NCI-H510A treated with DMSO at 0.1 percent for 48 hours (cell line): Measurements from ENCODE around the gene MSX1.

Experiments used
- DNase-seq: peaks from one replicate; lab custom pipeline; 2025; lab: John Stamatoyannopoulos, UW

MSX1 gene

DNA sequence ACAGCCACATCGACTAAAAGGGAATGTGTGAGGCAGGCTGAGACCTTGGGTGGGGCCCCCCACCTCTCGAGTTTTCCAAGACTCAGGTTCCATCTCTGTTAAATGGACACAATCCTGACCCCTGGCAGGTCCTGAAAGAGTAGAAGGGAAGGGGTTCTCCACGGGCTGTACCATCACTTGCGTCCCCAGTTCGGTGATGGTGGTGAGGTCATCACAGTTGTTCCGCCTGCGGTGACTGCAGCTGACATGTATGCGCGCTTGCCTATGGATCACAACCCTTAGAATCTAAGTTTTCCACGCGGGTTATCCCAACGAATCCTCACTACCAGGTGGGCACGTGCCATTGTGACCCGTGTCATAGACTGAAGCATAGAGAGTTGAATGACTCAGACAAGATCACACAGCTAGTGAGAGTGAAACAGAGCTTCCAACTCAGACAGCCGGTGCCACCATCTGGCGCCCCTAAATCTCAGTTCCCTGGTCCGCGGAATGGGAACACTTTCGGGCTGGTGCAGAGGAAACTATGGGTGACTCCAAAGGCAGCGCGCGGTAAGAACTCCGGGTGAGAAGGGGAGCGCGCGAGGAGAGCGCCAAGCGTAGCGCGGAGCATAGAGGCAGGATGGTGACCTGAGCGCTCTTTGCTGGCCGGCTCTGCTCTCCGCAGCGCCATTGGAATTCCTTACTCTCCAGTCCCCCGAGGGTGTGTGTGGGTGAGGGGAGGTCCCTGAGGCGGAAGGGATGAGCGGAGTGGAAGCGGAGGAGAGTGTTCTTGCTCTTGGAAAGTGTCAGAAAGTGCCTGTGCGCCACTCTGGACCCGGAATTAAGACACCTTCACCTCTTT is 10.5 kb downstream of the MSX1 start:
- DNase-seq: no peak

DNA sequence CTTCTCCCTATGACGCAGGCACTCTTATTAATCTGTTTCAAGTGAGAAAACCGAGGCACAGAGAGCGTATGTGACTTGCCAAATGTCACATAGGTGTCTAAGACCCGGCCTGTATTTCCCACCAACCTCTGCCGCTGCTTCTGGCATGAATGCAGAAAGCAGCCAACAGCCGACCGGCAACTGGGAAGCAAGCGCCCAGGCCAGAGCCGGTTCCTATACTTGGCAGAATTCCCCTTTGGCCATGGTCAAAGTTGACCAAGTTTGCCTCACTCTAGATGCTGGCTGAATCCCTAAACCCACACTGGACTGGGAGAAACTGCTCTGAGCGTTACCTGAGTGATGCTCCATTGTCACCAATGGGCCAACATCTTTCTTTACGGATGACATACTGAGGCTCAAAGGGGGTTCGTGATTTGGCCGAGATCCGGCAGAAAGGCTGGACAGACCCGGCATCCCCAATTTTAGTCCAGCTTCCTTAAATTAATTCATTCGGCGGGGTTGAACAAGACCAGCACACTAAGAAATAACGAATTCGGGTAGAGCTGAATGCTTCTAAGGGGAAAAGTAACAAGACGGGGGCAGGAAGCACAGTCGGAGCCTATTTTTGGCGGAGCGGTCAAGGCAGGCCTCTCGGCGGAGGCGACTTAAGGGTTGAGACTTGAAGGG is 11.2 kb downstream of the MSX1 start:
- DNase-seq: no peak

DNA sequence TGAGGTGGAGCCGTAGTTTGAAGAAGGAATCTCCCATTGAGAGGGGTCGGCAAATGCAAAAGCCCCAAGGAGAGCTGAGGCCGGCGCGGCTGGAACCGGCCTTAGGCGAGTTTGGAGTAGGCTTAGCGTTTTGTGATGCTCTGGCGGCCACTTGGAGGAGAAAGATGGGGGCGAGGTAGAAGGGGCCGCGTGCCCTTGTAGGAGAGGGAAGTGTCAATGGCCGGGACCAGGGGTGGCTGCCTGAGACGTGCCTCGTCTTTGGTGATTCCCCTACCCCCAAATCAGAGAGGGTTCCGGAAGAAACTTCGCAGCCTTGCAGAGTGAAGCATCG is 11.7 kb downstream of the MSX1 start:
- no peak for DNase-seq

DNA sequence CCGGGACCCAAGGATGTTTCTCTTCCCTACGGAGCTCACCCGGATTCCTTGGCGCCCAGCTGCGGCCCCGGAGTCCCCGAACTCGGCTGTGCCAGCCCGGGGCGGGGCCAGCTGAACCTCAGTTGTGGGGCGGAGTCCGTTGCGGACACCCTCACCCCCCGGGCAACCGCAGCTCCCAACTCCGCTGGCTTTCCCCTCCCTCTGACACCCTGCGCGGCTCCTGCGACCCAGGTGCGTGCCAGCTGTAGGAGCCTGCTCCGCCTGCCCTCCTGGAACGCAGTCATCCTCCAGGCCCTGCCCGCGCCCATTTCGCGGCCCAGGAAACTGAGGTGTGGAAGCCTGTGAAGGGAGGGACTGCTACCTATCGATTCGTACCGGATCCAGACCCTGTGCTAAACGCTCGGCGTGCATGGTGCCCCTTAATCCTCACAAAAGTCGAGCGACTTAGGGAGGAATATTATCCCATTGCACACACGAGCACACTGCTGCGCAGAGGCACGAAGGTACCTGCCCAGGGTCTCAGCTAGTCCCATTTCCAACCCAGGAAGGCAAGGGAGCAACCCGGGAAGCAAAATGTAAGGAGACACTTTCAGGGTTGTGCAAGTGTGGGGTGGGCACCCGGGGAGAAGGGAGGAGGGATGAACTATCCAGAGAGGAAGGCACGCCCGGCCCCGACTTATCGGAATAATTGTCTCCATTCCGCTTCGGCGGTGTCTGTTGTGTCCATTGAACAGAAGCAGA is 12.3 kb downstream of the MSX1 start:
- DNase-seq: no peak

DNA sequence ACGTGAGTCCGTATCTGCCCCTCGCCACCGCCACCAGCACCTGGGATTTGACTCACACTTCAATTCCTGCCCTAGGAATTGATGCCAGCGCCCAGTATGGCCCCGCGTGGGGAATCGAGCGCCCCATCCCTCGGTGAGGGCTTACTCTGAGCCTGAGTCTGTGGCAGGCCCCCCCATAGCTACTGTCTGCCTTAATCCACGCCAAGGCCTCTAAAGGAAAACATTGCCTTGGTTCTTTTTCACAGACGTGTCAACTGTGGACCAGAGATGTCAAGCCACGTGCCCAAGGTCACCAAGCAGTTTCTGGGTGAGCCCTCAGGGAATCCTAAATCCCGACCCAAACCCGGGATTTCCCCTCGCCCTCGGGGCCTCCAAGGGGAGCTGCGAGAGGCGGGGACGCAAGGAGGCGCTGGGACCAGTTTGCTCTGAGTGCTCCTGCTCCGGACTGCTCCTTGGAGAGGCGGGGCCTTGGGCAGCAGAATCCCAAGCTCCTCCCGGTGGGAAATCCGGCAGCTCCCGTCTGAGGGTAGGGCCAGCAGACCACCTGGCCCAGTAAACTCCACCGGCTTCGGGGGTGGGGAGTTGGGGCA is 12.9 kb downstream of the MSX1 start:
- DNase-seq: no peak

DNA sequence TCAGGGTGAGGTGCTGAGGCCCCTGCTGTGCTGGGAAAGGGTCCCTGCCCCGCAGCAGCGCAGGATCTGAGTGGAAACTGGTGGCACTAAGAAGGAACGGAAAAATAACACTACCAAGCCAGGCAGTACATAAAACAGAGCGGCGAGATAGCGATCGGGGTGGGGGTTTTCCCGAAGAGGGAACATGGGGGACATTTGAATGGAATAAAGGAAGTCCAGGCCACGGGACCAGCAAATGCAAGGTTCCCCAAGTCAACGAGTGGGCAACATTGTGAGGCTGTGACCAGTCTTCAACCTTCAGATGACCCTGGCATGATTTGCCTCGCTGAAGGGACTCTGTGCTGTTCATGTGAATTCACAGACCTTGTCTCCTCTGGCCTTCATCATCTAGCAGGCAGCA is 13.7 kb downstream of the MSX1 start:
- no peak for DNase-seq

DNA sequence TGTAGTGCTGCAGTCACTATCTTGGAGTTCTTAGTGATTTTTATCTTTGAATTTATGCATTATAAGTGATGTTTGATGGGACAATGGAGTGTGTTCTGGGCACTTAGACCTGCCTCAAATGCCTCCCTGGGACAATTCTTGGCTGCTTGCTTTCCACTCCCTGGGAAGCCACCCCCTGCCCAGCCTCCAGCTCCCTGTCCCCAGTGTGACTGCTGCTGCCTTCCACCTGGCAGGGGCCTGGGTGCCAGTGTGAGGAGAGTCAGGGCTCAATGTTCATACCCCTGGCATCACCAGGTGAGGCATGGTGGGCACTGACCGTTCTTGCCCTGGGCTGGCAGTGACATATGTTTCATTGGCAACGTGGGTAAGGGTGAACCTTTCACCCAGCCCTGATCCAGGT is 14.8 kb downstream of the MSX1 start:
- no peak for DNase-seq

DNA sequence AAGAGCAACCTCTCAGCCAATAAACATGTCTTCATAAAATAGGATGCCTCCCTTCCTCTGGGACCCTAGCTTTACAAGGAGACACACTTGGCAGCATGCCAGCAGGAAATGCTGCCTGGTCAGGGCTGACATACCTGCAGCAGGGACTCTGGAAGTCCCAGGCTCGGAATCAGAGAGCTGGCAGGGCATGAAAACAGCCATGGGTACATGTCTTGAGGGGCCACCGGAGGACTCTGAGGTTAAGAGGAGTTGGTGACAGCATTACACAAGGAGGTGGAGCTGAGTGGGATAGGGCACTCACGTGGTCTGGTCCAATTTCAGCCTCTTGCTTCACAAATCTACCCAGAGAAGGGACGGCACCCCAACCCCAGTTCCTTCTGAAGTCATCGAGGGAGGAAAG is 15.7 kb downstream of the MSX1 start:
- no peak for DNase-seq

DNA sequence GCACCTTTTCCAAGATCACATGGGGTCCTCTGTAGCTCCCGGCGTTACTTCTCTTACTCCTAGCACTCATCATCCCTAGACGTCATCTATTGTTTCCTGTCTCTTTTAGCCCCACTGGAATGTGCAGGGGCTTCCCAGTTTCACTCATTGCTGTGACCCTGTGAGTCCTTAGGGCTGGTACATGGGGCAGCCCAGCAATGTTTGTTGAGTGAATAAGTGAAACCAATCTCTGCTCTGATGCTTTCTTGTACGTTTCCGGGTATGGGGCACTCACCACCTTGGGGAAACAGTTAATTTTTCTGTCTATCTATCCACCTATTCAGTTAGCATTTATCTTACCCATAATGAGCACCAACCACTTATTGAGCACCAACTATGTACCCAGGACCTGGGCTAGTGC is 16.1 kb downstream of the MSX1 start:
- DNase-seq: no peak

DNA sequence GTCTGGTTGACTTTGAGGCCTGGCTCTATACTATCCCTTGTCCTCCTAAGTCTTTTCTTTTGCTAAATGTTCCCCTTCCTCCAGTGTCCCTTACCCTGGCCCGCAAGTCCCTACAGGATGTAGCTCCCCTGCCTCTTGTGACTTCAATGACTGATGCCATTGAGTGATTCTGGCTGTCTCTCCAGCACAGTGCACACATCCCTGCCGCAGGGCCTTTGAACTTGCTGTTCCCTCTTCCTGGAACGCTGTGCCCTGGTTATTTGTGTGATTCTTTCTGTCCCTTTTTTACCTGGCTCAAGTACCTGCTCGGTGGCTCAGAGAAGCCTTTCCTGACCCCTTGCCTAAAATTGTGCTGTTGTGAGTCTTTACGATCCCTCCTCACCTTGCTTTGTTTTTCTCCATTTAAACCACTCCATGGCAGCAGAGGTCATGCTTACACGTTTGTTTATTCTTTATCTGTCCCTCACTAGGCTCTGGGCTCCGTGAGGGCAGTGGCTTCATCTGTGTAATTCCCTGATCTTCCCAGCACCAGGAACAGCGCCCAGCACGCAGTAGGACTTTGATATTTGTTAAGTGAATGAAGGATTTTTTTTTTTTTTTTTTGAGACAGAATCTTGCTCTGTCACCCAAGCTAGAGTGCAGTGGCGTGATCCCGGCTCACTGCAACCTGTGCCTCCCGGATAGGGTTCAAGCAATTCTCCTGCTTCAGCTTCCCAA is 17.6 kb downstream of the MSX1 start:
- no peak for DNase-seq

DNA sequence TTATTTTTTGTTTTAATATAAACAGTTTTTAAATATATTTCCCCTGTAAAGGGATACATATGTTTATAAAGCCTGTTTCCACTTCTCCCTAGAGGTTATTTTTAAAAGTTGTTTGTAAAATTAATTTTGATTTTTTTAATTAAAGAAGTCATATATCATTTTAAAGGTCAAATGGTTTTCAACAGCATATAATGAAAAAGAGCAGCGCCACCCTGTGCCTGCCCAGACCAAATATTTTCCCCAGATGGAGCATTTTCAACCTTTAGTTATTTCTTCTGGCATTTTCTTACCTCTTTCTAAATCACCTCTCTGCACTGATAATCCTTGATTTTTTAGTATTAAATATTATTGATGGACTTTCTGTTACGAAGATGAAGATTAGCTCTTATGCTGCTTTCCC is 21.0 kb downstream of the MSX1 start:
- no peak for DNase-seq

DNA sequence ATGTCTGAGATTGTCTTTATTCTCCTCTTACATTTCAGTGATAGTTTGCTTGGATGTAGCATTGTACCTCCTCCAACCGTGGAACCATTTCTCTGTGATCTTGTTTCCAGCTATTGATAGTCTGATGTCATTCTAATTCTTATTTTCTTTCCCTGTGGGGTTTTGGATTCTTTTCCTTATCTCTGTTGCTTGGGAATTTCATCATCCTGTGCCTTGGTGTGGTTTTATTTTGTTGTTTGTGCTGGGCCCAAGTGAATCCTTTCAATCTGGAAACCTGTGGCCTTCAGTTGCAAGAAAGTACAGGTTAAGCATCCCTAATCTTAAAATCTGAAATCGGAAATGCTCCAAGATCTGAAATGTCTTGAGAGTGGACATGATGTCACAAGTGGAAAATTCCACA is 22.0 kb downstream of the MSX1 start:
- no peak for DNase-seq

DNA sequence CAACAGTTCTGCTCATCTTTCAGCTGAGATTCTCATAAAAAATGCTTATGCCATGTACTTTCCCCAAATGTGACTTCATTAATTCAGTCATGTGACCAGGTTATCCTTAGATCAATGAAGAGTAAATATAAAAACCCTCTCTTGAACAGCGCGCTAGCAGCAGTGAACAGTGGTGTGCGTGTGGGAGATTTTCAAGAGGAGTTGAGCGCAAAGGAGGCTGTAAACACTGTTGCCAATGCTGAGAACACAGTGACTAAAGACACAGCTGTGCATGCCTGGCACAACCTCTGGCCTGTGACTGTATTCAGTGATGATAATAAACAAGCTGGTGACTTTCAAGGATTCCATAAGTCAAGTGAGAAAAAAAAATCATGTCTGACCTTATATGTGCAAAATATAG is 25.1 kb downstream of the MSX1 start:
- no peak for DNase-seq

DNA sequence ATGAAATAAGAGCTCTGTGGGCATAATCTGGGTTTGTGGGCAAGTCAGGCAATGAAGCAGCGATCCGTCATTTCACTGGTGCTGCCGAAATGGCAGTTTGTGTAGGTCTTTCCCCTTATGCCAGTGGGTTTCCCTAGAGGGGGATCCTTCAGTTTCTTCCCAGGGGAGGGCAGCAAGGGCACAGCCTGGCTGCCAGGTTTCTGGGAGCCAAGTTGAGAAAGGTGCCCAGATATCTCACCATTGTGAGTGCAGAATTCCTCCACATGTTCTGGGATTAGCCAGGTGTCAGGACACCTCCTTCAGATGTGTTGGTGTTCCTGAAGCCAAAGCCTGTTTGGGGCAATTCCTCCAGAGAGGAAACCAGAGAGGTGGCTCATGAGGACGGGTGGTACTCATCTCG is 28.0 kb downstream of the MSX1 start:
- DNase-seq: no peak

DNA sequence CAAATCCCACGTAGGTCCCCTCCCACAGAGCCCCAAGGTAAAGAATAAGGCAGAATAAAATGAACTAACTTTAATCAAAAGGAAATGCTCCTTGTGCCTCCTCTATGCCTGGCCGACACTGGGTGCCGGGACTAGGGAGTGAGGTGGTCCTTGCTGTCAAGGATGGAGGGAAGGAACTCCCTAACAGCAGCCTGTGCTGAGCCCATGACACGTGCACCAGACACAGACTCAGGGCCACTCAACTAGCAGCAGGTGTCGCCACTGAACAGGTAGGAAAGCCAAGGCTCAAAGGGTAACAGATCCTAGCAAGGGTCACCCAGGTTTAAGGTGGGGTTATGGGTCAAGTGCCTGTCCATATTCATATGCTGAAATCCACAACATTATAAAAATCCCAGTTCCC is 29.2 kb downstream of the MSX1 start:
- no peak for DNase-seq

DNA sequence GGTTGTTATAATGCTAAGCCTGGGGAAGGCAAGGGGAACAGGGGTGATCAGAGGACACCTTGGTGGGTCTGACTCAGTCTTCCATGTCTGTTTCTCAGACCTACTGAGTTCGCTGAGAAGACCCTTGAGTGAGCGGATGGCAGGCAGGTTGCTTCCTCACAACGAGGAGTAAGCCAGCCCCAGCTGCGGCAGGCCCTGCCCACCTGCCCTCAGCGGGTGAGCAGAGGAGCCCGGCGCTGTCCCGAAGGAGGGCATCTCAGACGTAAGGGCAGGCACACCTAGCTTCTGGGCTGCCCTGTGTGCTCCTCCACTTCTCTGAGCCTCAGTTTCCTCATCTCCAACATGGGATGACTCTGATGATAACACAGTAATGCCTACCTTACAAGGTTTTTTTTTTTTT is 30.3 kb downstream of the MSX1 start:
- no peak for DNase-seq

DNA sequence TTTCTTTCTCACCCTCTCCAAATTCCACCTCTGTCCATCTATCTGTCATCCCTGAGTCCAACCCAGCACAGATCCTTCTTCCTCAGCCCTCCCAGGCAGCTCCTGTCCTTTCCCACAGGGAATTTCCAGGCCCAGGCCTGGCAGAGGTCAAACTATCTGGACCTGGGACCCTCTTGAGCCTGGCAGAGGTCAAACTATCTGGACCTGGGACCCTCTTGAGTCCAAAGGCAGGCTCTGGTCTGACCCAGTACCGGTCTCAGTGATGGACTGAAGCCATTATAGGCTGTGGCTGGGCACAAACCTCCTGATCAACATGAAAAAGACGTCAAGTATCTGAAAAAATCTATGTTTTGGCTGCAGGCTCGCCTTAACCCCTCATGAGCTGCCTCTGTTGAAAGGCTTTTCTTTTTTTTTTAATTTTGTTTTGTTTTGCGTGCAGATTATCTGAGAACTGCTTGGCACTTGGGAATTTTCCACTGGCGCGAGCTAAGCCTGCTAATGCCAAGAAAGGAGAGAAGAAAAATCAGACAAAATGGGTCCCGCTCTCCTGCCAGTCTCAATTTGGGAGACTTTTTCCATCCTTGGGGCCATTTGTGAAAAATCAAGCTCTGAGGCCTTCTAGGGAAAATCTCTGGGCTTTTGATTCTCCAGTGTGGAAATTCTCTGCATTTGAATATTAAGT is 31.2 kb downstream of the MSX1 start:
- DNase-seq: no peak

DNA sequence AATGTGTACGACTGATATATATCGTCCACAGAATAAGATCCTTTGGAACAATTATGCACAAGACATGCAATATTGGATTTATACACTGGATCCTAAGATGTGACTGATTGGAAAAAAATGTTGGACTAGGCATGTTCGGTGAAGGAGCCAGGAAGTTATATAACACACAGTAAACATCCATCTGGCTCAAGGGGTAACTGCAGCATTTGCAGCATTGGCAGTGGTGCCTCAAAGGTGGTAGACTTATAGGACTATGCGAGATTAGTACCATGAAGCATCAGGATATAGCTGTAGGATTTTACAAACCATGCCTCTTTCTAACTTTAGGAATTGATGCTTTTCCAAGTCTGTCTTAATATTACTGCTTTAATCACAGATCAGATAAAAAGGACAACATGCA is 34.3 kb downstream of the MSX1 start:
- no peak for DNase-seq

DNA sequence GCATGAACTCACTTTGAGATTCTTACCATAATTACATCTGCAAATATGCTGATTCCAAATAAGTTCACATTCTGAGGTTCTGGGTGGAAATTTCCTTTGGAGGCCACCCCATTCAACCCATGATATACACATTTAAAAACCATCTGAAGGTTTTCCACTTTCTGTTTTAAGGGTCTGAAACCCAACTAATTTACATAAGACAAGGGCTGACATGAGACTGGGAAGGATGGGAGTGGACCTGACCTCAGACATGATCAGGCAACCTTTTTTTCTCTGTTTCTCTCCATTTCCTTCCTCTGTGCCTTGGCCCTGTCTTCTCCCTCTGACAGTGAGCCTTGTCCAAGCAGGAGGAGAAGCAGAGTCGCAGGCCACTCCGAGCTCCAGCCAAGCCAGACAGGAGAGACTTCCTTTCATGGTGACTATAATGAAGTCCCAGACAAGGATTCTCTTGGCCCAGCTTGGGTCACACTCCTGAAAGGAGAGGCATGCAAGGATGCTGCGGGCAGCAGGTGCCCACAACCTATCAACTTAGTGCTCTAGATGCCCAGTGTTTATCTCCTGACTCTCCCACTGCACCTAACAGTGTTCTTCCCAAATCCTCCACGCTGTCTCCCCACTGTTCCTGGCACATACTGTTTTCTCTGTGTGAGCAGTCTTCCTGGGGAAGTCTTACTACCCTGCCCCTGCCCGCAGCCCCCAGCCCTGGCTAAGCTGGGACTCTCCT is 39.9 kb downstream of the MSX1 start:
- DNase-seq: no peak

DNA sequence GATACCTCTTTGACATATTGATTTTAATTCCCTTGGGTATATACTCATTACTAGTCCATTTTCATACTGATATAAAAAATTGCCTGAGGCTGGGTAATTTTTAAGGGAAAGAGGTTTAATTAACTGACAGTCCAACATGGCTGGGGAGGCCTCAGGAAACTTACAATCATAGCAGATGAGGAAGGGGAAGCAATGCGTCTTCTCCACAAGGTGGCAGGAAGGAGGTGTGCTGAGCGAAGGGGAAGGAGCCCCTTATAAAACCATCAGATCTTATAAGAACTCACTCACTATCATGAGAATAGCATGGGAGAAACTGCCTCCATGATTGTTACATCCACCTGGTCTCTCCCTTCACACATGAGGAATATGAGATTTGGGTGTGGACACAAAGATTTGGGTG is 42.4 kb downstream of the MSX1 start:
- DNase-seq: no peak

DNA sequence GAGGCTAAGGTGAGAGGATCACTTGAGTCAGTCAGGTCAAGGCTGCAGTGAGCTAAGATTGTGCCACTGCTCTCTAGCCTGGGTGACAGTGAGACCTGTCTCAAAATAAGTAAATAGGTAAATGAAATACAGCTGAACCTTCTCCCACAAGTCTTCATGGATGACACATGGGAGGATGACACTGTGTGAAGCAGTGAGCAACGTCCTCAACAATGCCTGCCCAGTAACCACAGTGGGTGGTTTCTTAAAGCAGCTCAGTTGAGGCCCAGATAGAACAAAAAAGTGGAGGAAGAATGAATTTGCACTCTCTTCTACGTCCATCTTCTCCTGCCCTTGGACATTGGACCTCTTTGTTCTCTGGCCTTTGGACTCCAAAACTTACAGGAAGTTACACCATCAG is 52.7 kb downstream of the MSX1 start:
- no peak for DNase-seq
